Neural progenitor cell (in vitro differentiated cells): ENCODE measurements around the gene PDE7B.

Experiments
- EZH2 ChIP-seq: fragments of 200-600 bp; sonication (generic); IDR thresholded peaks from 2 replicates; pipeline ENCODE4 v1.6.1; 2017; ENCODE audit warnings: antibody characterized with exemption, mild to moderate bottlenecking, moderate library complexity
- EZH2phosphoT487 ChIP-seq: fragments of 200-600 bp; sonication (generic); IDR thresholded peaks from 2 replicates; pipeline ENCODE4 v1.6.1; 2017; ENCODE audit warnings: antibody characterized with exemption
- TF ChIP-seq, protein P1 (sequence below): fragments of 200-600 bp; sonication (generic); IDR thresholded peaks from 2 replicates; pipeline ENCODE4 v1.5.1; 2017; ENCODE audit warnings: antibody characterized with exemption, mild to moderate bottlenecking

DNA sequence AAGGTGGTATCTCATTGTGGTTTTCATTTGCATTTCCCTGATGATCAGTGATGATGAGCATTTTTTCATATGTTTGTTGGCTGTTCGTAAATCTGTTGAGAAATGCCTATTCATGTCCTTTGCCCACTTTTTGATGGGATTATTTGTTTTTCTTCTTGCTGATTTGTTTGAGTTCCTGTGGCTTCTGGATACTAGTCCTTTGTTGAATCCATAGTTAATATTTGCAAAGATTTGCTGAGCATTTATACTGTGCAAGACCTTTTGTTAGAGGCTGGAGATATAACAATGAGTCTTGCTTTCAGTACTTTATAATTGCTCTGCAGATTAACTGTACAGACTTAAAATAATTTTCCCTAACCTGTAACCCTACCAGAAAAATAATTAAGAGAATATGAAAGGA lies 35.6 kb downstream of the PDE7B start:
- TF ChIP-seq, protein P1, sequence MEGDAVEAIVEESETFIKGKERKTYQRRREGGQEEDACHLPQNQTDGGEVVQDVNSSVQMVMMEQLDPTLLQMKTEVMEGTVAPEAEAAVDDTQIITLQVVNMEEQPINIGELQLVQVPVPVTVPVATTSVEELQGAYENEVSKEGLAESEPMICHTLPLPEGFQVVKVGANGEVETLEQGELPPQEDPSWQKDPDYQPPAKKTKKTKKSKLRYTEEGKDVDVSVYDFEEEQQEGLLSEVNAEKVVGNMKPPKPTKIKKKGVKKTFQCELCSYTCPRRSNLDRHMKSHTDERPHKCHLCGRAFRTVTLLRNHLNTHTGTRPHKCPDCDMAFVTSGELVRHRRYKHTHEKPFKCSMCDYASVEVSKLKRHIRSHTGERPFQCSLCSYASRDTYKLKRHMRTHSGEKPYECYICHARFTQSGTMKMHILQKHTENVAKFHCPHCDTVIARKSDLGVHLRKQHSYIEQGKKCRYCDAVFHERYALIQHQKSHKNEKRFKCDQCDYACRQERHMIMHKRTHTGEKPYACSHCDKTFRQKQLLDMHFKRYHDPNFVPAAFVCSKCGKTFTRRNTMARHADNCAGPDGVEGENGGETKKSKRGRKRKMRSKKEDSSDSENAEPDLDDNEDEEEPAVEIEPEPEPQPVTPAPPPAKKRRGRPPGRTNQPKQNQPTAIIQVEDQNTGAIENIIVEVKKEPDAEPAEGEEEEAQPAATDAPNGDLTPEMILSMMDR = no peak
- TF ChIP-seq EZH2 = no peak
- no peak for TF ChIP-seq EZH2phosphoT487
